GM06990 (cell line): ENCODE measurements around the gene GAK.

Experiments
- DNase-seq: peaks from one replicate; pipeline ENCODE4 v3.0.0-alpha.2; 2011; ENCODE audit not compliant: insufficient read length; ENCODE audit errors: extremely low read depth
- H3K27me3 ChIP-seq: replicated peaks from 2 replicates; pipeline ENCODE4 v1.6.0; 2011; ENCODE audit warnings: low read length; ENCODE audit not compliant: control insufficient read depth, insufficient read depth
- H3K36me3 ChIP-seq: 2 replicates; pipeline ENCODE4 v1.5.1; 2011; ENCODE audit warnings: low read length; ENCODE audit not compliant: control insufficient read depth, insufficient read depth
- H3K4me3 ChIP-seq: replicated peaks from 2 replicates; pipeline ENCODE4 v1.5.1; 2011; ENCODE audit warnings: low read depth, mild to moderate bottlenecking, control low read depth, low read length
- TF ChIP-seq, protein P1 (sequence below): IDR thresholded peaks from 2 replicates; pipeline ENCODE4 v1.5.1; 2011; ENCODE audit warnings: low read length, control low read depth, mild to moderate bottlenecking, inconsistent platforms; ENCODE audit not compliant: insufficient read depth, poor library complexity, severe bottlenecking

The GAK gene

DNA sequence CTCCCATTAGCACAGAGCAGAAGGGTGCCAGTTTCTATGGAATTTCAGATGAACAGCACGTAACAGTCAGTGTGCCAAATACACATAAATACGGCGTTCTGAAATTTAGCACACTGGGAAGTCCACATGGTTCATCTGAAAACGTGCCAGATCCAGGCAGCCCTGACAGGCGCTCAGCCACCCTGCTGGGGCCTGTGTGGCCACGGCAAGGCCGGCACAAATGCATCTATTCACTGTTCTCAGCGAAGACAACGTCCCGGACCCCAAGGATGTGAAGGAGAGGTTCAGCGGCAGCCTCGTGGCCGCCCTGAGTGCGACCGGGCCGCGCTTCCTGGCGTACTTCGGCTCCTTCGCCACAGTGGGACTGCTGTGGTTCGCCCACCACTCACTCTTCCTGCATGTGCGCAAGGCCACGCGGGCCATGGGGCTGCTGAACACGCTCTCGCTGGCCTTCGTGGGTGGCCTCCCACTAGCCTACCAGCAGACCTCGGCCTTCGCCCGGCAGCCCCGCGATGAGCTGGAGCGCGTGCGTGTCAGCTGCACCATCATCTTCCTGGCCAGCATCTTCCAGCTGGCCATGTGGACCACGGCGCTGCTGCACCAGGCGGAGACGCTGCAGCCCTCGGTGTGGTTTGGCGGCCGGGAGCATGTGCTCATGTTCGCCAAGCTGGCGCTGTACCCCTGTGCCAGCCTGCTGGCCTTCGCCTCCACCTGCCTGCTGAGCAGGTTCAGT, 25.6 kb upstream of the GAK start:
- peaks cover 9% of the 10 kb centered on the region for H3K36me3 ChIP-seq
- DNase-seq = no peak

DNA sequence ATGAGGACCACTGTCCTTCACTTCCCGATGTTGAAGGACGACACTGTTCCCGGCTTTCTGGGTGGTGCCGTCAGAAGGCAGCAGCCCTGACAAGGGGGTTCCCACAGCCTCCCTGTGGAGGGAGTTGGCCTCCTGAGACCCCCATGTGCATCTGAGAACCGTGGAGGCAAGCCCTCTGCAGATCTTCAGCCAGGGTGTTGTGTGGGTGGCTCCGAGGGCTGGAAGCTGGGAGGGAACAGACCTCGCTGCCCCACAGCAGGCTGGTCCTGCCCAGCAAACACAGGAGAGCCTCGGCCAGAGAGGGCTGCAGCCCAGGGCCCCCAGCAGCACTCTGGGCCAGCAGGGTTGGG, 25.1 kb upstream of the GAK start:
- peaks cover 9% of the 10 kb centered on the region for H3K36me3 ChIP-seq
- DNase-seq = no peak
- H3K27me3 ChIP-seq = no peaks in the 10 kb centered on the region
- H3K4me3 ChIP-seq = no peak overlapping the region
- TF ChIP-seq, protein P1, sequence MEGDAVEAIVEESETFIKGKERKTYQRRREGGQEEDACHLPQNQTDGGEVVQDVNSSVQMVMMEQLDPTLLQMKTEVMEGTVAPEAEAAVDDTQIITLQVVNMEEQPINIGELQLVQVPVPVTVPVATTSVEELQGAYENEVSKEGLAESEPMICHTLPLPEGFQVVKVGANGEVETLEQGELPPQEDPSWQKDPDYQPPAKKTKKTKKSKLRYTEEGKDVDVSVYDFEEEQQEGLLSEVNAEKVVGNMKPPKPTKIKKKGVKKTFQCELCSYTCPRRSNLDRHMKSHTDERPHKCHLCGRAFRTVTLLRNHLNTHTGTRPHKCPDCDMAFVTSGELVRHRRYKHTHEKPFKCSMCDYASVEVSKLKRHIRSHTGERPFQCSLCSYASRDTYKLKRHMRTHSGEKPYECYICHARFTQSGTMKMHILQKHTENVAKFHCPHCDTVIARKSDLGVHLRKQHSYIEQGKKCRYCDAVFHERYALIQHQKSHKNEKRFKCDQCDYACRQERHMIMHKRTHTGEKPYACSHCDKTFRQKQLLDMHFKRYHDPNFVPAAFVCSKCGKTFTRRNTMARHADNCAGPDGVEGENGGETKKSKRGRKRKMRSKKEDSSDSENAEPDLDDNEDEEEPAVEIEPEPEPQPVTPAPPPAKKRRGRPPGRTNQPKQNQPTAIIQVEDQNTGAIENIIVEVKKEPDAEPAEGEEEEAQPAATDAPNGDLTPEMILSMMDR = no peak

More for the DNA sequence above, 25.6 kb upstream of the GAK start:
- TF ChIP-seq, protein P1 = no peak
- Histone ChIP-seq H3K4me3 (no peak overlapping the region), H3K27me3 (no peaks in the 10 kb centered on the region)

DNA sequence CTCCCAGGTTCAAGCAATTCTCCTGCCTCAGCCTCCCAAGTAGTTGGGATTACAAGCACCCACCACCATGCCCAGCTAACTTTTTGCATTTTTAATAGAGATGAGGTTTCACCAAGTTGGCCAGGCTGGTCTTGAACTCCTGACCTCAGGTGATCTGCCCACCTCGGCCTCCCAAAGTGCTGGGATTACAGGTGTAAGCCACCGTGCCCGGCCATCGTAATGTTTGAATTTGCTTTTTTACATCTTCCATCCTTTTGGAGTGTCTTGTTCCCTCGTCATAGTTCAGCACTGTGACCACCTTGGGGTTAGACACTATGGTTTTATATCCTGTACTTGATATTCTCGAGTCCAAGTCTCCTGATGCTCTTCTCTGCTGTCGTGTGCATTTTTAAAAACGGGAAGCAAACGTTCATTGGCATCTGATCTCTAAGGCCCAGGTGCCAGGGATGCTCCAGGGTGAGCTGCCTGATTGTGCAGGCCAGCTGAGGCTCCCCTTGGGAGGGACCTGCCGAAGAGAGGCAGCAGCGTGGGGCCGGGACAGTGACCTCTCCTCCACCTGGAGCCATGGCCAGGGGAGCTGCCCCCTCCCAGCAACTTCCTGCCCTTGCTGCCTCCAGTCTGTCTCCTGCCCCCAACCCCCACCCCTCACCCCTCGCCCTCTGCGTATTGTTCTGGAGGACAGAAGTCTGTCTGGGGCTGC, 24.6 kb upstream of the GAK start:
- Histone ChIP-seq H3K36me3 (peaks cover 6% of the 10 kb centered on the region), H3K4me3 (no peak overlapping the region), H3K27me3 (no peaks in the 10 kb centered on the region)
- DNase-seq = no peak
- TF ChIP-seq, protein P1 = no peak

DNA sequence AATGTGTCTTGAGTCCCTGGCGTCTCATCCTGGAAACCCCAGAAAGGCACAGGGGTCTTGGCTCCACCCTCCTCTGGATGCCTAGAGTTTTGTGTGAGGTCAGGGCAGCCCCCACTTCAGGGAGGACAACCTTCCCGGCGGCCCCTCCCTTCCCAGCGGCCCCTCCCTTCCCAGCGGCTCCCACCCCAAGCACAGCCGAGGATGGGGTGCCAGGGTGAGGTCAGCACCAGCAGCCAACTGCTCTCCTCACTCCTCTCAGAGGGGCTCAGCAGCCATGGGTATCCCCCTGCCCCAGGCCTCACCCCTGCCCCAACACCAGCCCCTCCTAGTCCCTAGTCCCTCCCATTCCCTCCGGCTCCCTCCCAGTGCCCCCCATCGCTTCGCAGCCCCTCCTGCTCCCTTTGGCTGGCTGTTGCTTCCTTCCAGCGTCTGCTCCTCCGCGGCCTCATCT, 23.8 kb upstream of the GAK start:
- TF ChIP-seq, protein P1 = no peak
- DNase-seq = no peak
- H3K4me3 ChIP-seq = no peak overlapping the region
- peaks cover 6% of the 10 kb centered on the region for H3K36me3 ChIP-seq
- no peaks in the 10 kb centered on the region for H3K27me3 ChIP-seq

DNA sequence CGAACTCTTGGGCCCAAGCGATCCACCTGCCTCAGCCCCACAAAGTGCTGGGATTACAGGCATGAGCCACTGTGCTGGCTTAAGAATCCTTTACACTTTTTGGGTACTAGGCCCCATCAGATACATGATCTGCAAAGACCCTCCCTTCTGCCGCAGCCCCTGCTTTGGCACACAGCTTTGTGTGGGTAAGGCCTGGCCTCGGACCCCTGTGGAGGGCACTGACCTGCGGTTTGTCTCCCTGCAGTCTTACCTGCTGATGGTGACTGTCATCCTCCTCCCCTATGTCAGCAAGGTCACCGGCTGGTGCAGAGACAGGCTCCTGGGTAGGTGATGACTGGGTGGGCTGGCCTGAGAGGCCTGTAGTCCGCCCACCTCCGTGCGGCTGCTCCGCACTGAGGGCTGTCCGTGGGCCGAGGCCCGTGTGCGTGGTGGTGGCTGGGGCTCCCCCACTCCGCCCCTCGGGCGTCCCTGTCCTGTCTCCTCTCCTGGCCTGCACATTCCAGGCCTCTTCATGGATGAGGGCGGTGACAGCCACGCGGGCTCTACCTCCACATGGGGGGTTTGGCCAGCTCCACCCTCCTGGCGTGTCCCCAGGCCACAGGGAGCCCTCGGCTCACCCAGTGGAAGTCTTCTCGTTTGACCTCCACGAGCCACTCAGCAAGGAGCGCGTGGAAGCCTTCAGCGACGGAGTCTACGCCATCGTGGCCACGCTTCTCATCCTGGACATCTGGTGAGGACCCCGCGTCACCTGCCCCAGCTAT, 23.2 kb upstream of the GAK start:
- Histone ChIP-seq H3K4me3 (no peak overlapping the region), H3K36me3 (peaks cover 6% of the 10 kb centered on the region), H3K27me3 (no peaks in the 10 kb centered on the region)
- TF ChIP-seq, protein P1 = no peak
- no peak for DNase-seq
